ENCODE results near the gene ZNF428.

DNA sequence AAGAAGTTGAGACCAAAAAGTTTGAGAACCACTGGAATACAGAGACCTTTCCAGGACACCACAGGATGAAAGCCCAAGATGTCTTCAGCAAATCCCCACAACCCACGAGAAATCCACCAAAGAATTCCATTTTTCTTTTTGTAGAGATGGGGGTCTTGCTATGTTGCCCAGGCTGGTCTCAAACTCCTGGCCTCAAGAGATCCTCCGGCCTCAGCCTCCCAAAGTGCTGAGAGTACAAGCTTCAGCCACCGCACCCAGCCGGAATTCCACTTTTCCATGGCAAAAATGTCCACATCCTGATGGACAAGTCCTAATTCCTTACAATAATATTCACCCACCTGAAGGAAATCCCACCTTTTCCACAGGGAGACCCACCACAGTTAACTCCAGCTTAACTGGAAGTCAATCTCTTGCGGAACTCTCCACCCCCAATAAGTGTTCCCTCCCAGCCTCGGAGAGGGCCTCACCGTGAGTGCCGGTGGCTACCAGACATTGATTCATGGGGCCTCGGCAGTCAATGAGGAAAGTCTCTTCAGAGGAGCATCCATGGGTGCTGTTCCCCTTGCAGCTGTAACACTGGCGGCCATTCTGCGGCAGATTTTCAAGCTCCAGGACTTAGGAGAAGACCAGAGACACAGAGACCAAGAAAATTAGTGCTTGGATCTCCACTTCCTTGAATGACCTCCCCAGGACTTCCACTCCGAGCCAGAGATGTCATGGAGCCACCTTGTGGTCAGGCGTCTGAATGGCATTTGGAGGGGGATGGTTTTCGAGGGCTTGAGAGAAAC is 32.5 kb upstream of the ZNF428 start:
- TF ChIP-seq, protein P1, sequence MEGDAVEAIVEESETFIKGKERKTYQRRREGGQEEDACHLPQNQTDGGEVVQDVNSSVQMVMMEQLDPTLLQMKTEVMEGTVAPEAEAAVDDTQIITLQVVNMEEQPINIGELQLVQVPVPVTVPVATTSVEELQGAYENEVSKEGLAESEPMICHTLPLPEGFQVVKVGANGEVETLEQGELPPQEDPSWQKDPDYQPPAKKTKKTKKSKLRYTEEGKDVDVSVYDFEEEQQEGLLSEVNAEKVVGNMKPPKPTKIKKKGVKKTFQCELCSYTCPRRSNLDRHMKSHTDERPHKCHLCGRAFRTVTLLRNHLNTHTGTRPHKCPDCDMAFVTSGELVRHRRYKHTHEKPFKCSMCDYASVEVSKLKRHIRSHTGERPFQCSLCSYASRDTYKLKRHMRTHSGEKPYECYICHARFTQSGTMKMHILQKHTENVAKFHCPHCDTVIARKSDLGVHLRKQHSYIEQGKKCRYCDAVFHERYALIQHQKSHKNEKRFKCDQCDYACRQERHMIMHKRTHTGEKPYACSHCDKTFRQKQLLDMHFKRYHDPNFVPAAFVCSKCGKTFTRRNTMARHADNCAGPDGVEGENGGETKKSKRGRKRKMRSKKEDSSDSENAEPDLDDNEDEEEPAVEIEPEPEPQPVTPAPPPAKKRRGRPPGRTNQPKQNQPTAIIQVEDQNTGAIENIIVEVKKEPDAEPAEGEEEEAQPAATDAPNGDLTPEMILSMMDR (conservative IDR thresholded peaks at IDR 0.05 in 1 of 2, IDR thresholded peaks at IDR 0.05 in 1 of 2; ENCODE audit: low read depth in 1 of 2, low read length in 2 of 2), result peak; percentile 83 to 85
- TF ChIP-seq EZH2 (IDR thresholded peaks at IDR 0.05; ENCODE audit: low read length, missing control alignments), result no peak
